ENCODE data around the gene DCTN3. TPM values are rescaled to one million over a fixed set of nuclear protein-coding genes. Genes with fewer than 3 reads are reported as not detected.

Gene DCTN3
- total and polyA plus RNA-seq, 10 of the 15 experiments (the other 5 are each of a cell fraction or from before 2014, with no cell fraction given) = 19.0 to 120 (median 71.8) TPM

DNA sequence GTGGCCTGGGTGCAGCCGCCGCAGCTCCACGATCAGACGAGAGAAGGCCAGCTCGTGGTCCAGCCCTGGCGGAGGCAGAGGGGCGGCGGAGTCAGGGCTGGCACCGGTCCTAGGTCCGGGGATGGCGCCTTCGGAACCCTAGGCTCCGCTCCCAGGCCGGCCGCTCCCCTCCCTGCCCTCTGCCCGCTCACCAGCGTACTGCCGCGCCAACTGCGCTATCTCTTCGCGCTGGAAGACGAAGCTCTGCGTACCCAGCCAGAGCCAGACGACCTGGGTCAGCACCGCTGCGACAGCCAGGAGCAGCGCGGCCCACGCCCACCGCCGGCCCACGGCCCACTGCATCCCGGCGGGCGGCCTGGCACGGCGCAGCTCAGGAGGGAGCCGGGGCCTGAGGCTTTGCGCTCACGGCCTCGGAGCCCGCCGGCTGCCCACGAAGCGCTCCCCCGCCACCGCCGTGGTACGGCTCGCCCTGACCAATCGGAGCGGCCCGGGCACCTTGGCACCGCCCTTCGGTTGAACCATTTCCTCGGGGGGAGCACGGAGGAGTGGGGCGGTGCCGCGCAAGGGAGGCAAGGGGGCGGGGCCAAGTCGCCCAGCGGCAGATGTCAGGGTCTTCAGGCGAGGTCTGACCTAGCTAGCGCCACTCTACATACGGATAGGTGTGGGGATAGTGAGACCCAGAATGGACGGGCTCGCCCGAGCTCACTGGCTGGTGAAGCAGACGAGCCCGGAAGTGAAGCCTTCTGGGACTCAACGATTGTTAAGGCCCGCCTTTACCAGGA lies 17.3 kb upstream of the DCTN3 start, which contains the start of gene SIGMAR1 (continued):
- TF ChIP-seq BHLHE40 (IDR thresholded peaks at IDR 0.05; ENCODE audit: borderline replicate concordance in 1 of 2, low read depth in 2 of 2, low read length in 1 of 2) (peak; percentile 93 to 95), MEF2B (IDR thresholded peaks at IDR 0.05; ENCODE audit: partially characterized antibody, poor library complexity, severe bottlenecking) (no peak), MYB (IDR thresholded peaks at IDR 0.05; ENCODE audit: borderline replicate concordance, low read depth, low read length) (no peak), RAD21 (IDR thresholded peaks at IDR 0.05; ENCODE audit: insufficient read depth, low read depth, low read length) (no peak), SMAD5 (IDR thresholded peaks at IDR 0.05; ENCODE audit: low read depth) (peak; percentile 56; the same call in 1 of the 2 replicates), NFYB (IDR thresholded peaks at IDR 0.05; ENCODE audit: insufficient read depth, low read depth, low read length) (peak; percentile 83; the same call in 1 of the 2 replicates), HCFC1 (IDR thresholded peaks at IDR 0.05; ENCODE audit: low read length) (no peak; the same call in 1 of the 2 replicates), MTA2 (IDR thresholded peaks at IDR 0.05; ENCODE audit: low read depth) (no peak), NR2C1 (IDR thresholded peaks at IDR 0.05) (0 out of 2 replicates have a peak, but pooled peaks have one; percentile 3), SREBF1 (IDR thresholded peaks at IDR 0.05; ENCODE audit: low read length) (peak; percentile 88; the same call in 1 of the 2 replicates), NFXL1 (IDR thresholded peaks at IDR 0.05; ENCODE audit: borderline replicate concordance) (peak; percentile 61; the same call in 1 of the 2 replicates), MEF2A (IDR thresholded peaks at IDR 0.05; ENCODE audit: insufficient read depth, low read depth, low read length) (no peak), JUND (IDR thresholded peaks at IDR 0.05; ENCODE audit: low read depth, low read length) (peak; percentile 96), TBL1XR1 (IDR thresholded peaks at IDR 0.05; ENCODE audit: low read depth, low read length) (0 out of 2 replicates have a peak, but pooled peaks have one; percentile 19), GATAD2B (conservative IDR thresholded peaks at IDR 0.05; ENCODE audit: low read depth) (peak; percentile 61; the same call in 1 of the 2 replicates), RUNX3 (IDR thresholded peaks at IDR 0.05; ENCODE audit: low read length) (peak; percentile 2), TCF12 (IDR thresholded peaks at IDR 0.05; ENCODE audit: low read depth, low read length) (0 out of 2 replicates have a peak, but pooled peaks have one; percentile 10), SMARCA5 (IDR thresholded peaks at IDR 0.05) (peak; percentile 80; the same call in 1 of the 2 replicates), PAX5 (IDR thresholded peaks at IDR 0.05; ENCODE audit: borderline replicate concordance, low read depth, low read length) (no peak), RBBP5 (conservative IDR thresholded peaks at IDR 0.05) (no peak), ETV6 (conservative IDR thresholded peaks at IDR 0.05 in 1 of 2, IDR thresholded peaks at IDR 0.05 in 1 of 2; ENCODE audit: borderline replicate concordance in 1 of 2, low read depth in 1 of 2) (no peak)
- TF ChIP-seq, protein P1, sequence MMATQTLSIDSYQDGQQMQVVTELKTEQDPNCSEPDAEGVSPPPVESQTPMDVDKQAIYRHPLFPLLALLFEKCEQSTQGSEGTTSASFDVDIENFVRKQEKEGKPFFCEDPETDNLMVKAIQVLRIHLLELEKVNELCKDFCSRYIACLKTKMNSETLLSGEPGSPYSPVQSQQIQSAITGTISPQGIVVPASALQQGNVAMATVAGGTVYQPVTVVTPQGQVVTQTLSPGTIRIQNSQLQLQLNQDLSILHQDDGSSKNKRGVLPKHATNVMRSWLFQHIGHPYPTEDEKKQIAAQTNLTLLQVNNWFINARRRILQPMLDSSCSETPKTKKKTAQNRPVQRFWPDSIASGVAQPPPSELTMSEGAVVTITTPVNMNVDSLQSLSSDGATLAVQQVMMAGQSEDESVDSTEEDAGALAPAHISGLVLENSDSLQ (IDR thresholded peaks at IDR 0.05) = no peak
- TF ChIP-seq, protein P2, sequence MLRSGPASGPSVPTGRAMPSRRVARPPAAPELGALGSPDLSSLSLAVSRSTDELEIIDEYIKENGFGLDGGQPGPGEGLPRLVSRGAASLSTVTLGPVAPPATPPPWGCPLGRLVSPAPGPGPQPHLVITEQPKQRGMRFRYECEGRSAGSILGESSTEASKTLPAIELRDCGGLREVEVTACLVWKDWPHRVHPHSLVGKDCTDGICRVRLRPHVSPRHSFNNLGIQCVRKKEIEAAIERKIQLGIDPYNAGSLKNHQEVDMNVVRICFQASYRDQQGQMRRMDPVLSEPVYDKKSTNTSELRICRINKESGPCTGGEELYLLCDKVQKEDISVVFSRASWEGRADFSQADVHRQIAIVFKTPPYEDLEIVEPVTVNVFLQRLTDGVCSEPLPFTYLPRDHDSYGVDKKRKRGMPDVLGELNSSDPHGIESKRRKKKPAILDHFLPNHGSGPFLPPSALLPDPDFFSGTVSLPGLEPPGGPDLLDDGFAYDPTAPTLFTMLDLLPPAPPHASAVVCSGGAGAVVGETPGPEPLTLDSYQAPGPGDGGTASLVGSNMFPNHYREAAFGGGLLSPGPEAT (IDR thresholded peaks at IDR 0.05; ENCODE audit: low read depth) = peak; percentile 34; the same call in 1 of the 2 replicates
- TF ChIP-seq, protein P3, sequence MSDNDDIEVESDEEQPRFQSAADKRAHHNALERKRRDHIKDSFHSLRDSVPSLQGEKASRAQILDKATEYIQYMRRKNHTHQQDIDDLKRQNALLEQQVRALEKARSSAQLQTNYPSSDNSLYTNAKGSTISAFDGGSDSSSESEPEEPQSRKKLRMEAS (IDR thresholded peaks at IDR 0.05; ENCODE audit: low read depth, low read length) = peak; percentile 85; the same call in 1 of the 2 replicates
- TF ChIP-seq, protein P4, sequence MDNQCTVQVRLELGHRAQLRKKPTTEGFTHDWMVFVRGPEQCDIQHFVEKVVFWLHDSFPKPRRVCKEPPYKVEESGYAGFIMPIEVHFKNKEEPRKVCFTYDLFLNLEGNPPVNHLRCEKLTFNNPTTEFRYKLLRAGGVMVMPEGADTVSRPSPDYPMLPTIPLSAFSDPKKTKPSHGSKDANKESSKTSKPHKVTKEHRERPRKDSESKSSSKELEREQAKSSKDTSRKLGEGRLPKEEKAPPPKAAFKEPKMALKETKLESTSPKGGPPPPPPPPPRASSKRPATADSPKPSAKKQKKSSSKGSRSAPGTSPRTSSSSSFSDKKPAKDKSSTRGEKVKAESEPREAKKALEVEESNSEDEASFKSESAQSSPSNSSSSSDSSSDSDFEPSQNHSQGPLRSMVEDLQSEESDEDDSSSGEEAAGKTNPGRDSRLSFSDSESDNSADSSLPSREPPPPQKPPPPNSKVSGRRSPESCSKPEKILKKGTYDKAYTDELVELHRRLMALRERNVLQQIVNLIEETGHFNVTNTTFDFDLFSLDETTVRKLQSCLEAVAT (IDR thresholded peaks at IDR 0.05) = no peak; the same call in 1 of the 2 replicates

Measured in GM12878 (cell line).